Neural cell (in vitro differentiated cells): ENCODE results near the gene CDHR2. TPM values are rescaled to one million over a fixed set of nuclear protein-coding genes. Genes with fewer than 3 reads are reported as not detected.

Experiments
- H2AFZ ChIP-seq: fragments of 200-600, 300-800 bp; sonication (generic), shearing (Covaris generic); 2 replicates; pipeline ENCODE4 v1.6.0; 2014; ENCODE audit warnings: low read depth, mild to moderate bottlenecking, antibody characterized with exemption, low read length, moderate library complexity
- H3F3A ChIP-seq: fragments of 200-600 bp; shearing (Covaris generic); 2 replicates; pipeline ENCODE4 v1.6.1; 2016; ENCODE audit warnings: mild to moderate bottlenecking, moderate library complexity, mixed read lengths, antibody characterized with exemption, low read length; ENCODE audit not compliant: insufficient read depth, poor library complexity, severe bottlenecking
- H3K27ac ChIP-seq: fragments of 200-600, 300-800 bp; sonication (generic), shearing (Covaris generic); 2 replicates; pipeline ENCODE4 v1.5.1; 2014; ENCODE audit warnings: mild to moderate bottlenecking, low read length, moderate library complexity
- H3K27me3 ChIP-seq: fragments of 300-800, 200-600 bp; sonication (generic), shearing (Covaris generic); 2 replicates; pipeline ENCODE4 v1.6.0; 2014; ENCODE audit warnings: mild to moderate bottlenecking, low read depth, low read length, moderate library complexity; ENCODE audit not compliant: insufficient read depth
- H3K36me3 ChIP-seq: fragments of 300-800, 200-600 bp; sonication (generic), shearing (Covaris generic); 2 replicates; pipeline ENCODE4 v1.5.1; 2014; ENCODE audit warnings: mild to moderate bottlenecking, antibody characterized with exemption, low read length, moderate library complexity; ENCODE audit not compliant: insufficient read depth
- H3K4me2 ChIP-seq: fragments of 300-800, 200-600 bp; sonication (generic), shearing (Covaris generic); 2 replicates; pipeline ENCODE4 v1.6.0; 2014; ENCODE audit warnings: mild to moderate bottlenecking, low read length
- H3K4me3 ChIP-seq: fragments of 300-800, 200-600 bp; sonication (generic), shearing (Covaris generic); 2 replicates; pipeline ENCODE4 v1.5.1; 2014; ENCODE audit warnings: mild to moderate bottlenecking, low read length, moderate library complexity
- H3K79me2 ChIP-seq: fragments of 200-600 bp; shearing (Covaris generic); replicated peaks from 2 replicates; pipeline ENCODE4 v1.6.0; 2014; ENCODE audit warnings: mild to moderate bottlenecking, low read length, moderate library complexity; ENCODE audit not compliant: insufficient read depth
- H3K9ac ChIP-seq: fragments of 300-800, 200-600 bp; sonication (generic), shearing (Covaris generic); 2 replicates; pipeline ENCODE4 v1.6.1; 2016; ENCODE audit warnings: mild to moderate bottlenecking, low read length, mixed read lengths
- H3K9me2 ChIP-seq: fragments of 200-600 bp; shearing (Covaris generic); 2 replicates; pipeline ENCODE4 v1.6.1; 2016; ENCODE audit warnings: mild to moderate bottlenecking, low read length, mixed read lengths; ENCODE audit not compliant: insufficient read depth
- H3K9me3 ChIP-seq: fragments of 200-600, 300-800 bp; sonication (generic), shearing (Covaris generic); 2 replicates; pipeline ENCODE4 v1.6.1; 2016; ENCODE audit warnings: mild to moderate bottlenecking, mixed run types, low read length, moderate library complexity, mixed read lengths
- H4K20me1 ChIP-seq: fragments of 200-600 bp; shearing (Covaris generic); 2 replicates; pipeline ENCODE4 v1.6.1; 2016; ENCODE audit warnings: mild to moderate bottlenecking, mixed run types; ENCODE audit not compliant: insufficient read depth
- EP300 ChIP-seq: fragments of 450-650 bp; conservative IDR thresholded peaks from 2 replicates; pipeline ENCODE4 v1.6.1; 2014; ENCODE audit warnings: antibody characterized with exemption, mild to moderate bottlenecking, moderate library complexity; ENCODE audit not compliant: poor library complexity, severe bottlenecking
- EZH2 ChIP-seq: fragments of 200-600, 300-800 bp; shearing (Covaris generic), sonication (generic); IDR thresholded peaks from 2 replicates; pipeline ENCODE4 v1.6.1; 2014; ENCODE audit warnings: antibody characterized with exemption, low read length, borderline replicate concordance, mild to moderate bottlenecking; ENCODE audit not compliant: insufficient read depth, poor library complexity, severe bottlenecking
- MXI1 ChIP-seq: fragments of 450-650 bp; conservative IDR thresholded peaks from 2 replicates; pipeline ENCODE4 v1.6.1; 2014; ENCODE audit warnings: antibody characterized with exemption, mild to moderate bottlenecking; ENCODE audit not compliant: poor library complexity, severe bottlenecking
- POLR2AphosphoS5 ChIP-seq: IDR thresholded peaks from 2 replicates; pipeline ENCODE4 v1.6.1; 2012
- RAD21 ChIP-seq: fragments of 450-650 bp; conservative IDR thresholded peaks from 2 replicates; pipeline ENCODE4 v1.6.1; 2014; ENCODE audit warnings: antibody characterized with exemption, mild to moderate bottlenecking, moderate library complexity
- REST ChIP-seq: IDR thresholded peaks from 2 replicates; pipeline ENCODE4 v1.6.1; 2012; ENCODE audit warnings: borderline replicate concordance
- SMC3 ChIP-seq: fragments of 450-650 bp; conservative IDR thresholded peaks from 2 replicates; pipeline ENCODE4 v1.6.1; 2014; ENCODE audit warnings: antibody characterized with exemption, mild to moderate bottlenecking, moderate library complexity; ENCODE audit not compliant: poor library complexity
- TAF1 ChIP-seq: IDR thresholded peaks from 2 replicates; pipeline ENCODE4 v1.6.1; 2012; ENCODE audit warnings: low read depth
- polyA plus RNA-seq: library from polyadenylated mRNA; depleted of rRNA; stranded (reverse); fragments of >200 nt; gene quantifications from 2 replicates; pipeline ENCODE4 v1.2.3, GENCODE V29; 2014
- TF ChIP-seq, protein P1 (sequence below): fragments of 450-650 bp; IDR thresholded peaks from 2 replicates; pipeline ENCODE4 v1.5.1; 2014; ENCODE audit warnings: antibody characterized with exemption, mild to moderate bottlenecking, moderate library complexity; ENCODE audit not compliant: poor library complexity, severe bottlenecking

The CDHR2 gene
- polyA plus RNA-seq, 1 donor from 2014 or later = 1.0 TPM

- no peak overlapping the region for H3K4me3 ChIP-seq
- no peaks in the 10 kb centered on the region for H3K9me2 ChIP-seq
- no peak overlapping the region for H3K27ac ChIP-seq
- no peaks in the 10 kb centered on the region for H4K20me1 ChIP-seq
- no peak overlapping the region for H3K4me2 ChIP-seq
- peaks cover 45% of the 10 kb centered on the region for H3K27me3 ChIP-seq
- H3K9me3 ChIP-seq = no peaks in the 10 kb centered on the region
- H3F3A ChIP-seq = no peaks in the 10 kb centered on the region
- no peak overlapping the region for H2AFZ ChIP-seq
- TF ChIP-seq RAD21 (no peak), EP300 (no peak), POLR2AphosphoS5 (no peak)
- TF ChIP-seq, protein P1, sequence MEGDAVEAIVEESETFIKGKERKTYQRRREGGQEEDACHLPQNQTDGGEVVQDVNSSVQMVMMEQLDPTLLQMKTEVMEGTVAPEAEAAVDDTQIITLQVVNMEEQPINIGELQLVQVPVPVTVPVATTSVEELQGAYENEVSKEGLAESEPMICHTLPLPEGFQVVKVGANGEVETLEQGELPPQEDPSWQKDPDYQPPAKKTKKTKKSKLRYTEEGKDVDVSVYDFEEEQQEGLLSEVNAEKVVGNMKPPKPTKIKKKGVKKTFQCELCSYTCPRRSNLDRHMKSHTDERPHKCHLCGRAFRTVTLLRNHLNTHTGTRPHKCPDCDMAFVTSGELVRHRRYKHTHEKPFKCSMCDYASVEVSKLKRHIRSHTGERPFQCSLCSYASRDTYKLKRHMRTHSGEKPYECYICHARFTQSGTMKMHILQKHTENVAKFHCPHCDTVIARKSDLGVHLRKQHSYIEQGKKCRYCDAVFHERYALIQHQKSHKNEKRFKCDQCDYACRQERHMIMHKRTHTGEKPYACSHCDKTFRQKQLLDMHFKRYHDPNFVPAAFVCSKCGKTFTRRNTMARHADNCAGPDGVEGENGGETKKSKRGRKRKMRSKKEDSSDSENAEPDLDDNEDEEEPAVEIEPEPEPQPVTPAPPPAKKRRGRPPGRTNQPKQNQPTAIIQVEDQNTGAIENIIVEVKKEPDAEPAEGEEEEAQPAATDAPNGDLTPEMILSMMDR = no peak
- H3K36me3 ChIP-seq = no peaks in the 10 kb centered on the region
- no peak overlapping the region for H3K9ac ChIP-seq
- H3K79me2 ChIP-seq = no peaks in the 10 kb centered on the region
Observed at GRCh38 chr5:176627582-176627981, 78.4 kb downstream of the CDHR2 start.

DNA sequence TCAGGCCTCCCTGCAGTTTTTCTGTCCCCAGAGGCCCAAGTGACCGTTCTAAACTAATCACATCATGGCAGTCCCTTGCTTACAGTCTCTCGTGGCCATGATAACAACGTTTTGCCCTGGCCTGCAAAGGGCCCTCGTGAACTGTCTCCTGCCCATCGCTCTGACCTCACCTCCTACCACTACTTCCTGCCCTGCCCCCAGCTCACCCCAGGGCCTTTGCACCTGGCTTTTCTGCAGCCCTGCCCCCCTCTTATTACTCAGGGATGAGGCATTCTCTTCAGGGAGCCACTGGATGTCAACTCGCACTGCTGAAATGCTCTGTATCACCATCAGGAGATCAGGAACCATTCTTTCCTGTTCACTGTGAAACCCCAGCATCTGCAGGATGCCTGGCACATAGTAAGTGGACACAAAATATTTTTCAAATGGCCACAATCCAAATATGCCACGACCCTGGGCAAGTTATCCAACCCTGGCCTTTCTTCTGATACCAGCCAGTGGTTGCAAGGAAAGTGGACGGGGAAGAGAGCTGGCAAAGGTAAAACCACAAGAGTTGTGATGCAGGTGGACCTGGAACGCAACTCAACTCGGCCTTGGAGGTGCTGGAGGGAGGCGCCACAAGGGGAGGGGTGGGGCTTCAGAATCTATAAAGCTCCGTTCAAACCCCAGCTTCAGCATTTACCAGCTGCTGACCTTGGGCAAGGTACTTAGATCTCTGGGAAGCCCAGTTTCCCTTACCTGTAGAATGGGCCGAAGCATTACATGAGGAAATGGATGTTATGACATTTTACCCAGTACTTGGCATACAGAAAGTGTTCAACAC, 79.5 kb downstream of the CDHR2 start:
- Histone ChIP-seq H3K4me2 (no peak overlapping the region), H3F3A (no peaks in the 10 kb centered on the region), H3K27ac (no peak overlapping the region), H3K9me3 (no peaks in the 10 kb centered on the region), H3K79me2 (no peaks in the 10 kb centered on the region), H3K9me2 (no peaks in the 10 kb centered on the region), H3K27me3 (peaks cover 45% of the 10 kb centered on the region), H4K20me1 (no peaks in the 10 kb centered on the region), H3K4me3 (peak overlapping the region; percentile 85), H2AFZ (no peak overlapping the region), H3K9ac (no peak overlapping the region), H3K36me3 (no peaks in the 10 kb centered on the region)
- no peak for TF ChIP-seq MXI1
- no peak for TF ChIP-seq EZH2
- TF ChIP-seq EP300 = no peak
- TF ChIP-seq REST = no peak
- TF ChIP-seq POLR2AphosphoS5 = no peak
- TF ChIP-seq, protein P1 = no peak
- TF ChIP-seq TAF1 = no peak
- no peak for TF ChIP-seq RAD21
- TF ChIP-seq SMC3 = no peak
